K562 (cell line): Measurements from ENCODE around the gene CXCR6. TPM values are rescaled to one million over a fixed set of nuclear protein-coding genes. Genes with fewer than 3 reads are reported as not detected.

Source experiments
- CBX2 ChIP-seq: fragments of 200-600 bp; sonication (generic); IDR thresholded peaks from one replicate; pipeline ENCODE4 v1.6.1; 2012; ENCODE audit warnings: mild to moderate bottlenecking, low read length, inconsistent platforms; ENCODE audit not compliant: insufficient read depth, poor library complexity, severe bottlenecking
- ELK3 ChIP-seq: fragments of 450-650 bp; formaldehyde crosslinking; IDR thresholded peaks from 2 replicates; pipeline ENCODE4 v1.4.0; 2020; ENCODE audit warnings: mild to moderate bottlenecking
- polyA plus RNA-seq, 8 experiments: library from polyadenylated mRNA; depleted of rRNA in 4 of 8; stranded (reverse) in 5 of 8; unstranded in 3 of 8; fragments of >200 nt; fragmentation: Nextera tagmentation in 2 of 8; fragmentation: Illumina TruSeq in 1 of 8; extraction: Ambion mirVana in 2 of 8; extraction: Trizol in 1 of 8; gene quantifications; 2 replicates each; pipeline versions ENCODE4 v1.2.1 to v1.2.3, GENCODE V29; 2011 to 2014; ENCODE audit warnings: inconsistent platforms in 1 of 8, missing spikeins in 1 of 8
- total RNA-seq, 7 experiments: library from RNA; depleted of rRNA in 6 of 7; stranded (reverse); fragments of >200 nt in 6 of 7; fragmentation: Illumina TruSeq in 2 of 7; extraction: Trizol in 2 of 7; gene quantifications; 2 replicates each; pipeline versions ENCODE4 v1.2.1 to v1.2.3, GENCODE V29; 2011 to 2021; ENCODE audit warnings: low replicate concordance in 1 of 7
- TF ChIP-seq, protein P1 (sequence below), 3 experiments: fragments of 200-800 bp in 1 of 3; fragments of 250-450 bp in 1 of 3; fragments of 450-650 bp in 1 of 3; sonication (Bioruptor Pico) in 1 of 3; sonication (Bioruptor generic) in 1 of 3; formaldehyde crosslinking in 1 of 3; IDR thresholded peaks; 2 replicates each; pipeline versions ENCODE4 v1.6.1 to v1.8.0; 2016 to 2022; ENCODE audit warnings: mild to moderate bottlenecking in 2 of 3, missing genetic modification characterization in 2 of 3, missing compliant biosample characterization in 1 of 3, moderate library complexity in 1 of 3

The CXCR6 gene
- total and polyA plus RNA-seq, 9 of the 15 experiments (the other 6 are each of a cell fraction or from before 2014, with no cell fraction given) = 0.28 TPM; not detected in 8

GRCh38 chr3:45950131-45950530, 6.9 kb downstream of the CXCR6 start (continued):
- TF ChIP-seq, protein P1, sequence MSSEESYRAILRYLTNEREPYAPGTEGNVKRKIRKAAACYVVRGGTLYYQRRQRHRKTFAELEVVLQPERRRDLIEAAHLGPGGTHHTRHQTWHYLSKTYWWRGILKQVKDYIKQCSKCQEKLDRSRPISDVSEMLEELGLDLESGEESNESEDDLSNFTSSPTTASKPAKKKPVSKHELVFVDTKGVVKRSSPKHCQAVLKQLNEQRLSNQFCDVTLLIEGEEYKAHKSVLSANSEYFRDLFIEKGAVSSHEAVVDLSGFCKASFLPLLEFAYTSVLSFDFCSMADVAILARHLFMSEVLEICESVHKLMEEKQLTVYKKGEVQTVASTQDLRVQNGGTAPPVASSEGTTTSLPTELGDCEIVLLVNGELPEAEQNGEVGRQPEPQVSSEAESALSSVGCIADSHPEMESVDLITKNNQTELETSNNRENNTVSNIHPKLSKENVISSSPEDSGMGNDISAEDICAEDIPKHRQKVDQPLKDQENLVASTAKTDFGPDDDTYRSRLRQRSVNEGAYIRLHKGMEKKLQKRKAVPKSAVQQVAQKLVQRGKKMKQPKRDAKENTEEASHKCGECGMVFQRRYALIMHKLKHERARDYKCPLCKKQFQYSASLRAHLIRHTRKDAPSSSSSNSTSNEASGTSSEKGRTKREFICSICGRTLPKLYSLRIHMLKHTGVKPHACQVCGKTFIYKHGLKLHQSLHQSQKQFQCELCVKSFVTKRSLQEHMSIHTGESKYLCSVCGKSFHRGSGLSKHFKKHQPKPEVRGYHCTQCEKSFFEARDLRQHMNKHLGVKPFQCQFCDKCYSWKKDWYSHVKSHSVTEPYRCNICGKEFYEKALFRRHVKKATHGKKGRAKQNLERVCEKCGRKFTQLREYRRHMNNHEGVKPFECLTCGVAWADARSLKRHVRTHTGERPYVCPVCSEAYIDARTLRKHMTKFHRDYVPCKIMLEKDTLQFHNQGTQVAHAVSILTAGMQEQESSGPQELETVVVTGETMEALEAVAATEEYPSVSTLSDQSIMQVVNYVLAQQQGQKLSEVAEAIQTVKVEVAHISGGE (CRISPR knock-in tag; IDR thresholded peaks at IDR 0.05) = no peak
- TF ChIP-seq ELK3 = no peak
- TF ChIP-seq CBX2 = no peak
